GM23248 (cell line): ENCODE data around the gene UQCRQ. TPM values are rescaled to one million over a fixed set of nuclear protein-coding genes. Genes with fewer than 3 reads are reported as not detected.

ENCODE experiments used
- DNase-seq: peaks from one replicate; pipeline ENCODE4 v3.0.0-alpha.2; 2015
- H2AFZ ChIP-seq: fragments of 200-600 bp; sonication (generic); 2 replicates; pipeline ENCODE4 v1.6.1; 2016; ENCODE audit warnings: antibody characterized with exemption
- H3F3A ChIP-seq: fragments of 200-600 bp; sonication (generic); 2 replicates; pipeline ENCODE4 v1.6.1; 2016; ENCODE audit warnings: mild to moderate bottlenecking, antibody characterized with exemption, mixed run types; ENCODE audit not compliant: insufficient read depth
- H3K27ac ChIP-seq: fragments of 200-600 bp; sonication (generic); 2 replicates; pipeline ENCODE4 v1.5.1; 2016; ENCODE audit warnings: mild to moderate bottlenecking
- H3K27me3 ChIP-seq: fragments of 200-600 bp; sonication (generic); replicated peaks from 2 replicates; pipeline ENCODE4 v1.6.1; 2016; ENCODE audit warnings: mild to moderate bottlenecking; ENCODE audit not compliant: insufficient read depth
- H3K36me3 ChIP-seq: fragments of 200-600 bp; sonication (generic); 2 replicates; pipeline ENCODE4 v1.6.1; 2016; ENCODE audit warnings: low read depth, mild to moderate bottlenecking
- H3K4me1 ChIP-seq: fragments of 200-600 bp; sonication (generic); 2 replicates; pipeline ENCODE4 v1.6.1; 2016; ENCODE audit warnings: mild to moderate bottlenecking; ENCODE audit not compliant: insufficient read depth
- H3K4me2 ChIP-seq: fragments of 200-600 bp; sonication (generic); one replicate; pipeline ENCODE4 v1.6.1; 2016; ENCODE audit warnings: mild to moderate bottlenecking; ENCODE audit not compliant: unreplicated experiment
- H3K4me3 ChIP-seq: fragments of 200-600 bp; sonication (generic); 2 replicates; pipeline ENCODE4 v1.5.1; 2016; ENCODE audit warnings: mild to moderate bottlenecking
- H3K79me2 ChIP-seq: fragments of 200-600 bp; sonication (generic); 2 replicates; pipeline ENCODE4 v1.6.1; 2016; ENCODE audit warnings: mild to moderate bottlenecking; ENCODE audit not compliant: insufficient read depth
- H3K9ac ChIP-seq: fragments of 200-600 bp; sonication (generic); 2 replicates; pipeline ENCODE4 v1.6.1; 2016; ENCODE audit warnings: mild to moderate bottlenecking
- H3K9me2 ChIP-seq: fragments of 200-600 bp; sonication (generic); 2 replicates; pipeline ENCODE4 v1.6.1; 2016; ENCODE audit warnings: mixed run types, mild to moderate bottlenecking, moderate library complexity; ENCODE audit not compliant: insufficient read depth
- H3K9me3 ChIP-seq: fragments of 200-600 bp; sonication (generic); one replicate; pipeline ENCODE4 v1.6.1; 2017; ENCODE audit warnings: low read depth
- H4K20me1 ChIP-seq: fragments of 200-600 bp; sonication (generic); 2 replicates; pipeline ENCODE4 v1.6.0; 2016; ENCODE audit not compliant: insufficient read depth
- EZH2 ChIP-seq: fragments of 200-600 bp; sonication (generic); IDR thresholded peaks from 2 replicates; pipeline ENCODE4 v1.6.1; 2018; ENCODE audit warnings: antibody characterized with exemption, mild to moderate bottlenecking; ENCODE audit not compliant: insufficient read depth, poor library complexity, severe bottlenecking
- EZH2phosphoT487 ChIP-seq: fragments of 200-600 bp; sonication (generic); IDR thresholded peaks from 2 replicates; pipeline ENCODE4 v1.6.1; 2018; ENCODE audit warnings: antibody characterized with exemption, moderate library complexity, mild to moderate bottlenecking, low read depth; ENCODE audit not compliant: insufficient read depth
- WGBS, 2 experiments: methylation state at CpG; one replicate each; pipeline ENCODE4 v1.1.6; 2015 to 2017; ENCODE audit warnings: low lambda C conversion rate in 2 of 2, low coverage in 1 of 2; ENCODE audit errors: missing lambda C conversion rate in 2 of 2; 5-methylcytosine and 5-hydroxymethylcytosine counted together
- in situ Hi-C: fragments of 300-500 bp; cut with MboI; formaldehyde crosslinking; loops from 2 replicates; pipeline ENCODE4 v1.15.0; 2020
- polyA plus RNA-seq: library from polyadenylated mRNA; unstranded; fragments of >200 nt; fragmentation: Nextera tagmentation; extraction: Ambion mirVana; gene quantifications from 2 replicates; pipeline ENCODE4 v1.2.1, GENCODE V29; 2016
- total RNA-seq: library from RNA; depleted of rRNA; stranded (reverse); fragments of >200 nt; shearing (Covaris generic); gene quantifications from 2 replicates; pipeline ENCODE4 v1.2.3, GENCODE V29; 2014

The UQCRQ gene
- total and polyA plus RNA-seq, 2 experiments from 2014 or later: 138 to 1,006 TPM

DNA sequence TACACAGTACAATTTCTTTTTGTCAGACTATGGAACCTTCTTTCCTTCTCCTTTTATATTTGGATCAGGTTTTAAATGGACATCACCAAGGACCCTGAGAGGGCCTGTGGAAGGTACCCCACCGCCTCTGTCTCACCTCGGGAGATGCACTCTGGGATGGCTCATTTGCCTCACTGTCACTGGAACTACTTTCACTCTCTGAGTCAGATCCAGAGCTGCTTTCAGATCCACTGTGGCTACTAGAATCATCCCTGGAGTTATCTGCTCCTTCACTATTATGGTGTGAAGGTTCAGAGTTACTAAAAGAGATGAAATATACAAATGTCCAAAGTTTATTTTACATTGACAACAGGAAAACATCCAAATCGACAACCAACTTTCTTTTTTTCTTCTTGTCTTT, 31.7 kb downstream of the UQCRQ start:
- H3K4me1 ChIP-seq: no peaks in the 10 kb centered on the region
- DNase-seq: no peak
- H3K9me3 ChIP-seq: no peaks in the 10 kb centered on the region
- H2AFZ ChIP-seq: no peak overlapping the region
- no peak overlapping the region for H3K4me2 ChIP-seq
- H4K20me1 ChIP-seq: no peaks in the 10 kb centered on the region; the same call in 1 of the 2 replicates
- H3K9me2 ChIP-seq: no peaks in the 10 kb centered on the region
- no peaks in the 10 kb centered on the region for H3K27me3 ChIP-seq
- in situ Hi-C loops: no loop called here
- no peak overlapping the region for H3K27ac ChIP-seq
- no peak overlapping the region for H3K9ac ChIP-seq
- TF ChIP-seq EZH2phosphoT487: no peak
- TF ChIP-seq EZH2: no peak
- WGBS, 2 experiments: 66 to 74% methylated on average over 3 of the region's 3 CpGs
- peaks cover 83% of the 10 kb centered on the region for H3K36me3 ChIP-seq
- peaks cover 38% of the 10 kb centered on the region for H3F3A ChIP-seq
- no peak overlapping the region for H3K4me3 ChIP-seq
- peaks cover 99% of the 10 kb centered on the region for H3K79me2 ChIP-seq

GRCh38 chr5:132901036-132901435, 34.6 kb downstream of the UQCRQ start:
- Histone ChIP-seq H3K79me2 (peaks cover 99% of the 10 kb centered on the region), H3K9me3 (no peaks in the 10 kb centered on the region), H3K9me2 (no peaks in the 10 kb centered on the region), H3F3A (peaks cover 31% of the 10 kb centered on the region), H4K20me1 (no peaks in the 10 kb centered on the region; the same call in 1 of the 2 replicates), H3K36me3 (peaks cover 72% of the 10 kb centered on the region), H3K4me3 (no peak overlapping the region), H2AFZ (no peak overlapping the region), H3K4me2 (no peak overlapping the region), H3K4me1 (no peaks in the 10 kb centered on the region), H3K27ac (no peak overlapping the region), H3K9ac (no peak overlapping the region), H3K27me3 (no peaks in the 10 kb centered on the region)
- TF ChIP-seq EZH2phosphoT487 (no peak), EZH2 (no peak)
- WGBS, 2 experiments: 98% methylated on average over 4 of the region's 4 CpGs
- no peak for DNase-seq
- in situ Hi-C loops: no loop called here

DNA sequence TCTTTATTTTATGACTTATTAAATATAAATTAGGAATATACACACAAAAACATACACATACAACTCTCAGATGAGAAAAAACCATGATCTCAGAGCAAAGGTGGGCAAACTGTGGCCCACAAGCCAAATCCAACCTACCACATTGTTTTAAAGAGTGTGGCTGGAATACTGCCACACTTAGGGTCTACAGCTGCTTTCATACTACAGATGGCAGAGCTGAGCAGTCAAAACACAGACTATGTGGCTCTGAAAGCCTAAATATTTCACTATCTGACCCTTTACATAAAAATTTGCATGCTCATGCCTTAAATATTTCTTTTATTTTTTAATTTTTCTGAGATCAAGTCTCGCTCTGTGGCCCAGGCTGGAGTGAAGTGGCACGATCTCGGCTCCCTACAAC, 35.3 kb downstream of the UQCRQ start:
- Histone ChIP-seq H4K20me1 (no peaks in the 10 kb centered on the region; the same call in 1 of the 2 replicates), H3K27me3 (no peaks in the 10 kb centered on the region), H3K4me2 (no peak overlapping the region), H3F3A (peaks cover 28% of the 10 kb centered on the region), H3K36me3 (peaks cover 65% of the 10 kb centered on the region), H3K9me3 (no peaks in the 10 kb centered on the region), H3K79me2 (peaks cover 99% of the 10 kb centered on the region), H3K9me2 (no peaks in the 10 kb centered on the region), H3K4me1 (no peaks in the 10 kb centered on the region), H2AFZ (no peak overlapping the region), H3K9ac (no peak overlapping the region), H3K4me3 (no peak overlapping the region), H3K27ac (no peak overlapping the region)
- in situ Hi-C loops: no loop called here
- no peak for DNase-seq
- no peak for TF ChIP-seq EZH2phosphoT487
- no peak for TF ChIP-seq EZH2
- WGBS, 2 experiments: 90 to 98% methylated on average over 3 of the region's 3 CpGs

DNA sequence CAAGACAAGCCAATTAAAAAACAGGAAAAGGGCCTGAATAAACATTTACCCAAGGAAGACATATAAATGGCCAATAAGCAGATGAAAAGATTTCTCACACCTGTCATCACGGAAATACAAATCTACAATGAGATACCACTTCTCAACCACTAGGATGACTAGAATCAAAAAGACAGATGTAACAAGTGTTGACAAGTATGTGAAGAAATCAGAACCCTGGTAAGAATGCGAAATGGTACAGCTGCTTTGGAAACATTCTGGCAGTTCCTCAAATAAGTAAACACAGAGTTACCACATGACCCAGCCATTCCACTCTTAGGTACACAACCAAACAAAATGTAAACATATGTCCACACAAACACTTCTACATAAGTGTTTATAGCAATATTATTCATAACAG, 39.5 kb downstream of the UQCRQ start:
- no peak overlapping the region for H3K9ac ChIP-seq
- peaks cover 21% of the 10 kb centered on the region; the same call in 1 of the 2 replicates for H3F3A ChIP-seq
- in situ Hi-C loops: no loop called here
- TF ChIP-seq EZH2 (no peak), EZH2phosphoT487 (no peak)
- DNase-seq: no peak
- no peaks in the 10 kb centered on the region for H3K9me2 ChIP-seq
- H3K4me3 ChIP-seq: no peak overlapping the region
- H3K4me1 ChIP-seq: no peaks in the 10 kb centered on the region
- H3K36me3 ChIP-seq: peaks cover 36% of the 10 kb centered on the region
- no peak overlapping the region for H3K4me2 ChIP-seq
- H4K20me1 ChIP-seq: no peaks in the 10 kb centered on the region; the same call in 1 of the 2 replicates
- no peaks in the 10 kb centered on the region for H3K9me3 ChIP-seq
- no peak overlapping the region for H2AFZ ChIP-seq
- H3K27ac ChIP-seq: no peak overlapping the region
- no peaks in the 10 kb centered on the region for H3K27me3 ChIP-seq
- 48 to 51% methylated on average over 2 of the region's 2 CpGs for WGBS, 2 experiments
- peaks cover 99% of the 10 kb centered on the region for H3K79me2 ChIP-seq

- 95 to 96% methylated on average over 2 of the region's 2 CpGs for WGBS, 2 experiments
- Histone ChIP-seq H3K9me2 (no peaks in the 10 kb centered on the region), H4K20me1 (no peaks in the 10 kb centered on the region; the same call in 1 of the 2 replicates), H3K4me3 (no peak overlapping the region), H3K4me2 (no peak overlapping the region), H3K79me2 (peaks cover 99% of the 10 kb centered on the region), H3K27me3 (no peaks in the 10 kb centered on the region), H3F3A (peaks cover 26% of the 10 kb centered on the region; the same call in 1 of the 2 replicates), H3K4me1 (no peaks in the 10 kb centered on the region), H3K9ac (no peak overlapping the region), H3K9me3 (no peaks in the 10 kb centered on the region), H3K27ac (no peak overlapping the region), H2AFZ (no peak overlapping the region), H3K36me3 (peaks cover 38% of the 10 kb centered on the region)
- no peak for DNase-seq
- TF ChIP-seq EZH2phosphoT487 (no peak), EZH2 (no peak)
- in situ Hi-C loops: no loop called here
These were observed 40.7 kb downstream of the UQCRQ start for GRCh38 chr5:132907161-132907560.
